HG02623 (cell line): ENCODE measurements around the gene SP5.
"Not testable (repeated sequence)": the region's sequence is repeated elsewhere in the genome, so short reads cannot be mapped to it uniquely, and the experiment has no call there.

Experiments
- ATAC-seq: cut with Tn5 transposase; IDR thresholded peaks from one replicate; pipeline ENCODE4 v1.9.1; 2021; ENCODE audit warnings: moderate library complexity; ENCODE audit not compliant: unreplicated experiment

SP5 gene

DNA sequence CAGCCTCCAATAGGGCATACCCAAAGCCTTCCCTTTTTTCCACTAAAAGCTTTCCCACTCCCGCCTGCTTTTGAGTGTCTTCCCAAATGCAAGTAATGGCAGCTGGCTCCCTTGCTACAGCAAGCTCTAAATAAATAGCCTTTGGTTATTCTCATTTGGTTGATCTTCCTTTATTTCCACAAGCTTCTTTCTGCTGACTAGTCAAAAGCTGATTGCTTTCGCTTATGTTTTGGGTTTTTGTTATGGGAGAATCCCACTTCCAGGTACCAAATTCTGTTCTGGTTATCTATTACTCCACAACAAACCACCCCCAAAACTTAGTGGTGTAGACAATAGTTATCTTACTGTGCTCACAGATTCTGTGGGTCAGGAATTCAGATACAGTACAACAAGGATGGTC is 22.3 kb downstream of the SP5 start:
- ATAC-seq = no peak

DNA sequence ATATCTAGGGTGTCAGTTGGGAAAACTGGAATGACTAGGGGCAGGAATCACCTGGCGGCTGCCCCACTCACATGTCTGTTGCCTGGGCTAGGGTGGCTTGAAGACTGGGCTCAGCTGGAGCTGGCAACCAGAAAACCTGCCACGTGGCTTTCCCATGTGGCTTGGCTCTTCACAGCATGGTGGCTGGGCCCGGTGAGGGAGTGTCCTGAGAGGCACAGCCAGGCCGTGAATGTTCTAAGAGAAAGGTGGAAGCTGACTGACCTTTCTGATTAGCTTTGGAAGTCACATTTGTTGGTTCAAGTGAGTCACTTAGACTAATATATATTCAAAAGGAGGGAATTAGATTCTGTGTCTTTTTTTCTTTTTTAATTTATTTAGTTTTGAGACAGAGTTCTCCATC is 22.7 kb downstream of the SP5 start:
- no peak for ATAC-seq

DNA sequence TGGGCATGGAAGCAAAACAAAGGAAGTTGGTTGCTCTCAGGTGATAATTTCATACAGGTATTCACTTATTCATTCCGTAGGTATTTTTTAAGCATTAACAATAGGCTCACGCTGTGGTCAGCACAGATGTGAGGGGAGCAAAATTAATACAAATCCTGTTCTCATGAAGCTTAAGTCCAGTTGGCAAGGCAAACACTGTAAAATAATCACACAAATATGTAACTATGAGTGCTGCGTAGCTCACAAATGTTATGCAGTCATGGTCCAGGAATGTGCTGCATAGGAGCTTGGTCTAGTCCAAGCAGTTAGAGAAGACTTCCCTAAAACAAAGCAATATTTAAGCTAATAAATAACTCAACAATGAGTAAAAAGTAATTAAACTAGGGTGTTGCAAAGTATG is 23.9 kb downstream of the SP5 start:
- ATAC-seq = no peak

DNA sequence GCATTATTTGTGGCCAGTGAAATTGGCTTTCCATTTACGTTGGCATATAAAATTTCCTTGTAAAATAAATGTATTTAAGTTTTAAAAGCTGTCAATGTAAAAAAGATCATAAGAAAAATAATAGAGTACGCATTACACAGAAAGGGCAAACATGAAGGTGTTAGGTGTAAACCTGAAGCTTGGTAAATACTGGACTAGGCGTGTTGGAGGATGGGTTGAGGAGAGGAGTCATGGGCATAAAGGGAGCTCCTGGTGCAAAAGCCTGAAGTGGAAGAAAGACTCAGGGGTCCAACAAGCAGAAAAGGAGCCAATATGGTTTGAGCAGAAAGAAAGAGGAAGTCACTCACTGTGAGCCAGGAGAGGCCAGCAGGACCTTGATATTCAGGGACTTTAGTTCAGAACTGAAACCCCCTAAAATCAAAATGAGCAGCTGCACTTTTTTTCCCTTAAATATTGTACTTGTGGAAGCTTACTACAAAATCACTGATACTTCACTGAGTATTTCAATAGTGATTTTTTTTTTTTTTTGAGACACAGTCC is 24.4 kb downstream of the SP5 start:
- ATAC-seq = no peak

DNA sequence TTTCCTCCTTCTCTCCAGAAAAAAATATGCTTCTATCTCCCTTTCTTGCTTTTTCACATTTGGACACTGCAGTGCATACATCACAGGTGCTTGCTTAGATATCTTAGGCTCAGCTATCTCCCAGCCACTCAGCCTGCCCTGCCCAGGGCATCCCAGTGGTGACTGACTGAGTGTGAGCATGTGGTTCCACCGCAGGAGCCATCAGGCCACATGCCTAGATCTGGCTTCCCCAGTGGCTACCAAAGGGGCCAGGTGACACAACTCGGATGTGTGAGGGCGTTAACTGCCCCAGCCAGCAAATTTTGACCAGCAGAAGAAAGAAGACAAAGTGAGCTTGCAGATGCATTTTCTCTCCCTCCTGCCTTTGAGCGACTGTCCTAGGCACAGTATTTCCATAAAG is 25.5 kb downstream of the SP5 start:
- ATAC-seq = no peak

DNA sequence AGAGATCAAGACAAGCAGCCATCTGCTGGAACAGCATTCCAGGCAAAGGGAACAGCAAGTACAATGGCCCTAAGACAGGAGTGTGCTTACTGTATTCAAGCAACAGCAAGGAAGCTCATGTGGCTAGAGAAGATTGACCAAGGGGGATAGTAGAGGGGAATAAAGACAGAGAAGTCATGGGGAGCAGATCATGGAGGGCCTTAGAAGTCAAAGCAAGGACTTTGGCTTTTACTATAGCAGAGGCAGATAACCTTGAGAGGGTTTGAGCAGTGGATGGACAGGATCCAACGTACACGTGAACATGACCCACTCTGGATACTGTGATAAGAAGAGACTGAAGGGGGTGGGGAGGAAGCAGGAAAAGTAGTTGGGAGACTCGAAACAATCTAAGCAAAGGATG is 26.9 kb downstream of the SP5 start:
- no peak for ATAC-seq

DNA sequence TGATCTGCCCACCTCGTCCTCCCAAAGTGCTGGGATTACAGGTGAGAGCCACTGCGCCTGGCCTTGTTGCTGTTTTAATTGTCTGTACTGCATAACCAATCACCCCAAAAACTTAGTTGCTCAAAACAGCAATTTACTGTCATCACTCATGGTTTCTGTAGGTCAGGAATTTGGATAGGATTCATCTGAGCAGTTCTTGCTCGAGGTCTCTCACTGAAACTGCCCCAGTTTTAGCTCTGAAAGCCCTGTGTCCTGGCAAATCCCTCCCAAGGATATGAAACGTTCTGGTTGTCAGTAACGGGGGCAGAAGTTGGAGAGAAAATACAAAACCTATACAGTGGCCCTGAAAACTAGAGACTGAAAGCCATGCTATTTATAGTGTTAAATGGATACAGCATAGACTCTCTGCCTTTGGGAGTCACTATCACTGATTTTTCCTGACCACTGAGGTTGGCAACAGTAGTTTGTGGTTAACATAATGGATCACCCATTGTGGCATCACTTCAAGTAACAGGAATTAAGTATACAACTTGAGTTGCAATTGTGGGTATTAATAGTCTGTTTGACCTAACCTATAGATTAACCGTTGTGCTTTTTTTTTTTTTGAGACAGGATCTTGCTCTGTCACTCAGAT is 27.9 kb downstream of the SP5 start:
- no peak for ATAC-seq

DNA sequence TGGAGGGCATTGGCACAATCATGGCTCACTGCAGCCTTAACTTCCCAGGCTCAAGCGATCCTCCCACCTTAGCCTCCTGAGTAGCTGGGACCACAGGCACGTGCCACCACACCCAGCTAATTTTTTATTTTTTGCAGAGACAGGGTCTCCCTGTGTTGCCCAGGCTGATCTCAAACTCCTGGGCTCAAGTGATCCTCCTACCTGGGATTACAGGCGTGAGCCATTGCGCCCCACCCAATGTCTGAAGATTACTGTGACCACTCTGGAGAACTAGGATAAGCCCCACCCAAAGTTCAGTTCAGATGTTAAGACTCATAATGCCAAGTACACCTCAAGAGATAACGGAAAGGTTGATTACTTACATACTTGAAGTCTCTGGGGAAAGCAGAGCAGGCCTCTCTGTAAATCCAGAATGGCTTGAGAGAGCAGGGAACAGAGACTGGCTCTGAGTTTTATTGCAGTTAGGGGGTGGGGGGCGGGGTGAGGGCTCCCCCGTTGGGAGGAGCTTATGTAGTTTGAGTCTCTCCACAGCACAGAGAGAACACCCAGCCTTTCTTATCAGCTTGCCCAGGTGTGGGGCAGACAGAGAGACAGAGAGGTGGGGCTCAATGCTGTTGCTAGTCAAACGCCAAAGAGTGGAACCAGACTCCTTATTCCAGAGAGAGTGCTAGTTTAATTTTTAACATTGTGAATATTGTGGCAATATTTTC is 28.5 kb downstream of the SP5 start:
- ATAC-seq = no peak

DNA sequence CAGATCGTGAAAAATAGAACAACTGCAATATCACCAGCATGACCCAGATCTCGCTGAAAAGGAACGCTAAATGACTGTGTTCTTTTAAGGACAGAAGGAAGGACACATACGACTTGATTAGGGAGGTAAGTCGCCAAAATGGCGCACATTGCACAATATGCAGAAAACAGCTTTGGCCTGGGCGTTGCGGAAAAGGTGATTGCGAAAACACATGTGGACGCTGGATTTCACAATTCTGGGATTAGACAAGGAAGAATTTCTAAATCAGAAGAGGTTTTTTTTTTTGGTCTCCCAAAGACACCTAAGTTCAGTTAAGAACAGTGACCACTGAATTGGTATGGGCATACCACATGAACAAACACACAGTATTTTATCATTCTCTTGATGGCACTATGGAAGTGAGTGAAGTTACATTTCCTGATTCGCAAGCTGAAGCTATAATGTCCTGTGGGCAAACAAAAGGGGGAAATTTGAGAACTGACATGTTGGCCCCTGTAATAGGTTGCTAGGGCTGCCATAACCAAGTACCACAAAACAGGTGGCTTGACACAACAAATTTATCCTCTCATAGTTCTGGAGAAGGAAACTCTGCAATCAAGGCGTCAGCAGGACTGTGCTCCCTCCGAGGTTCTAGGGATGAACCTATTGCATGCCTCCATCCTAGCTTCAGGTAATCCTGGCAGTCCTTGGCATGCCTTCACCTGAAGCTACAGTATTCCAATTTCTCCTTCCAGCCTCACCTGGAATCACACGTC is 29.3 kb downstream of the SP5 start:
- no peak for ATAC-seq

DNA sequence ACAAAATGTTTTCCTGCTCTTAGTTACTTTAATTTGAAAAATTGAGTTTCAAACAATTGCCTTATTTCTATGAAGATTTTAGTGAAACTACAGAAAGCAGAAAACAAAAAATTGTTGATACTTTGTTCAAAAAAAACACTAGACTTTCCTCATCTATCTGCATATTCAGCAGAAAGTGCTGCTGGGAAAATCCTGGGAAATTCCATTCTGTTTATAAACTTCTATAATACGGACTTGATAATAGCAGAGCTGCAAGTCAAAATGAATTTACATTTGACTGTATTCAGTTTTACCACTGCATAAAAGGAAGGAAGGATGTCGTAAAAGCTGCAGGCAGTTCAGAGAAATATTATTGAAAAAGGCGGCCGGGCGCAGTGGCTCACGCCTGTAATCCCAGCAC is 30.2 kb downstream of the SP5 start:
- ATAC-seq = no peak

DNA sequence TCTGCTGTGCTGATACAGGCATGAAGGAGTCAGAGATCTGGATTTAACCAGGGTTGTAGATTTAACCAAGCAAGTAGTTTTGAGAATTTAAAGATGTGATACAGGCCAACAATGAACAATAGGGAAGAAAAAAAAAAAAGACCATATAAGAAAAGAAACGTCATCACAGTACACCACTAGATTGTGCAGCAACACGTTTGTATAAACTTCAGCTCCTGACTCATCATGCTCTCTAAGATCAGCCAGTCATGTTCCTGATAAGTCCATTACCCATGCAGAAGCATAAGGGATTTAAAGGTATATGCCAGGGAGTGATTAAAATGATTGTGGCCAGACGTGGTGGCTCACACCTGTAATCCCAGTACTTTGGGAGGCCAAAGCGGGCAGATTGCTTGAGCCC is 32.8 kb downstream of the SP5 start:
- ATAC-seq = no peak

DNA sequence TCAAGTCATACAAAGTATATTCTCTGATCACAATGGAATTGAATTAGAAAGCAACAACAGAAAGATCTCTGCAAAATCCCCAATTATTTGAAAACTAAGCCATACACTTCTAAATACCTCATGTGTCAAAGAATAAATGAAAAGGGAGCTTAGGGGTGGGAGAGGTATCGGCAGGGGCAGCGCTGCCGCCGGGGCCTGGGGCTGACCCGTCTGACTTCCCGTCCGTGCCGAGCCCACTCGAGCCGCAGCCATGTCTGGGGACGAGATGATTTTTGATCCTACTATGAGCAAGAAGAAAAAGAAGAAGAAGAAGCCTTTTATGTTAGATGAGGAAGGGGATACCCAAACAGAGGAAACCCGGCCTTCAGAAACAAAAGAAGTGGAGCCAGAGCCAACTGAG is 36.4 kb downstream of the SP5 start:
- ATAC-seq = not testable (repeated sequence)

DNA sequence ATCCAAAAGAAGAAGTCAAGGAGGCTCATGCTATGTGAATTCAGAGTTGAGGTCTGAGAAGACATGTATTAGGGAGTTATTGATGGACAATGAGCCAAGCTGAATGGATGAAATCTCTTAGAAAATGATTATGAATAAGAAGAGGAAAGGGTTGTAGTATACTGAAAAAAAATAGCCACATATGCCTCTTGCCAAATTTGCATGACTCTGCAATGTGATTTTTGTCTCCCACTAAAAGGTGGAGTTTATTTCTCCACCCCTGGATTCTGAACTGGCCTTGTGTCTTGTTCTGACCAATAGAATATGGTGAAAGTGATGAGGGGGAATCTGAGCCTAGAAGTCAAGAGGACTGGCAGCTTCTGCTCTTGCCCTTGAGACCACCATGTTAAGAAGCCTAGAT is 46.4 kb downstream of the SP5 start:
- no peak for ATAC-seq

DNA sequence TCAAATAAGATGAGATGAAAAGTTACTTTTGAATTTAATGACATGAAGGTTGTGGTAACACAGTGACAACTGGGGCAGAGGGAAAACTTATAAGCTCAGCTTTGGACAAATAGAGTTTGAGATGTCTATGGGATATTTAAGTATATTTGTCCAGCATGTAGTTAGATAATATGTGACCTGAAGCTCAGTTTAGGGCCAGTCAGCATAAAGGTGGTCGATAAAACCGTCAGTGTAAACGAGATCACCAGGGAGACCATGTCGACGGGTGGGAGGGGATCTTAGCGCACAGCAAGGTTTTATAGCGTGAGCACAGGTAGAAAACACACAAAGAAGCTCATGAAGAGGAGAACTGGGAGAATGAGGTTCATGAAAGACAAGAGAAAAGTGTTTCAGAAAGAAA is 47.6 kb downstream of the SP5 start:
- no peak for ATAC-seq

DNA sequence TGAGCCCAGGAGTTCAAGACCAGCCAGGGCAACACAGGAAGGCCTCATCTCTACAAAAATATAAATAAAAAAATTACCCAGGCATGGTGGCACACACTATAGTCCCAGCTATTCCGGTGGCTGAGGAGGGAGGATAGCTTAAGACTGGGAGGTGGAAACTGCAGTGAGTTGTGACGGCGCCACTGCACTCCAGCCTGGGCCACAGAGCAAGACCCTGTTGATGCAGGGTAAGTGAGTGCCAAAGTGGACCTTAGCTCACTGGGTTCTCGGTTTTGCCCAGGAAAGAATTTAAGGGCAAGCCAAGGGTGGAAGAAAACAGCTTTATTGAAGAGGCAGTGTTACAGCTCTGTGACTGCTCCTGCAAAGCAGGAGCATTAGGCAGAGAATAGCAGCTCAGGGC is 48.1 kb downstream of the SP5 start:
- no peak for ATAC-seq

DNA sequence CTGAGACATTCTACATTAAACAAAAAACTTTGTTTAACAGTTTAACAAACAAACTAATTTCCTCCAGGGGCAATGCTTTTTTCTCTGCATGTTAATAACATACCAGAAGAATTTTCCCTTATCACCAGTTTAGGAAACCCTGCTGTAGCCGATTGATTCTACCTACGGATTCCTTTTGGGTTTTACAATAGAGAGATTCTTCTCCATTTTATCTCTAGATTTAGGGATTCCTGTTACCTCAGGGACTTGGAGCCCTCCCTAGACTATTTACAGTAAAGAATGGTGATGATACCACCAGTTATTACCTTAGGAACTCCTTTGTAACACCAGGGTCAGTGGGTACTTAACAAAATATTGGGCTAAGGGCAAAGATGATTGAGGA is 49.7 kb downstream of the SP5 start:
- ATAC-seq = no peak

DNA sequence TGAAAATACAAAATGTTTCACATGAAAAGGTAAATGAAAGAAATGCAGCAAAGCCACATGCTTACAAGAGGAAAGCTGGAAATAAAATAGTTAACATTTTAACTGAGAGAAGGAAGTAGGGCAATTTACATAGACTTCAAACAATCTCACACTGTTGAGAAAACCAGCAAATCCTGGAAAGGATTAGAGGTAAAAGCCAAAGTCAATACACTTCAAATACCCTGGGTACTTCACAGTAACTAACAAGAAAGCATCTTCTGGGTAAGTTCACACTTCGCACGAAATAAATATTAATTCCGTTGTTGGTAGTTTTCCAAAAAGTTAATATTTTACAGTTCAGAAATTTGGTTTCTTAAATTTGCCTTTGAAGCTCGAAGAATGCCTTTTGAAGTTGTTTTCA is 51.6 kb downstream of the SP5 start:
- ATAC-seq = no peak
